22Rv1 (cell line): ENCODE data around the gene NFKB1.

Experiments used
- CTCF ChIP-seq: fragments of 450-650 bp; IDR thresholded peaks from 2 replicates; pipeline ENCODE4 v1.5.1; 2017; ENCODE audit warnings: mild to moderate bottlenecking
- ZFX ChIP-seq: fragments of 450-650 bp; IDR thresholded peaks from 2 replicates; pipeline ENCODE4 v1.6.1; 2017; ENCODE audit warnings: antibody characterized with exemption, borderline replicate concordance

- no peak for TF ChIP-seq CTCF
- TF ChIP-seq ZFX = no peak
These were observed 140.6 kb downstream of the NFKB1 start for GRCh38 chr4:102641793-102642192.
